RWPE2 (cell line): Measurements from ENCODE around the gene USP37.

Experiments used
- ATAC-seq: fragments of 200-7000 bp; cut with Tn5 transposase; 3 replicates; pipeline ENCODE4 v1.9.1; 2021; ENCODE audit warnings: low read depth
- DNase-seq: peaks from one replicate; pipeline ENCODE4 v3.0.0-alpha.2; 2020; ENCODE audit warnings: low spot score
- H3K27ac ChIP-seq: fragments of 450-650 bp; 2 replicates; pipeline ENCODE4 v1.5.1; 2017; ENCODE audit warnings: mild to moderate bottlenecking; ENCODE audit not compliant: poor library complexity, severe bottlenecking
- H3K27me3 ChIP-seq: fragments of 250-450 bp; sonication (Bioruptor Pico); 2 replicates; pipeline ENCODE4 v1.5.1; 2021; ENCODE audit warnings: mild to moderate bottlenecking, moderate library complexity; ENCODE audit not compliant: insufficient read depth, poor library complexity, severe bottlenecking
- H3K36me3 ChIP-seq: fragments of 250-450 bp; sonication (Bioruptor Pico); 2 replicates; pipeline ENCODE4 v1.5.1; 2020; ENCODE audit warnings: low read depth, mild to moderate bottlenecking, moderate library complexity
- H3K4me1 ChIP-seq: fragments of 250-450 bp; sonication (Bioruptor Pico); 2 replicates; pipeline ENCODE4 v1.5.1; 2021; ENCODE audit warnings: mild to moderate bottlenecking, moderate library complexity; ENCODE audit not compliant: insufficient read depth, poor library complexity, severe bottlenecking
- H3K4me3 ChIP-seq: fragments of 250-450 bp; sonication (Bioruptor Pico); 2 replicates; pipeline ENCODE4 v1.5.1; 2021; ENCODE audit warnings: mild to moderate bottlenecking, moderate library complexity; ENCODE audit not compliant: severe bottlenecking
- H3K9me3 ChIP-seq: fragments of 250-450 bp; sonication (Bioruptor Pico); 2 replicates; pipeline ENCODE4 v1.5.1; 2021; ENCODE audit warnings: mild to moderate bottlenecking, moderate library complexity; ENCODE audit not compliant: severe bottlenecking
- TF ChIP-seq, protein P1 (sequence below): fragments of 450-650 bp; IDR thresholded peaks from one replicate; pipeline ENCODE4 v1.5.1; 2017; ENCODE audit warnings: mild to moderate bottlenecking, moderate library complexity; ENCODE audit not compliant: poor library complexity, severe bottlenecking

USP37 gene

DNA sequence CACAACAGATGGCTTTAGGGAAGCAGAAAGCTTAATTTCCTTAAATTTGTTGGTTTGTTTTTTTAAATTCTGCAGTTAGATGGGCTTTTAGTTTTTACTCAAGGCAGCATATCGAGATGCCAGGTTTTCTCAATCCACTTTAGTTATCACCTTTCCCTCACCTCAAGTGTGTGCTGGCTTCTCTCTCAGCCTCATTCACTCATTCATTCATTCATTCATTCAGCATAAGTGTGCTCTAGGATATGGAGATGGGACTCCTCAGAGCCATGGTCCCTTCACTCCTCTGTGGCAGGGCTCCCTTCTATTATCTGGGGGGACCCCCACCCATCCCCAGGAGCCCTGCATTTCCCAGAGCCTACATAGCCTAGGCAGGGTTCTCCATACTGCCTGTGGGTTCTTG is 130.2 kb downstream of the USP37 start:
- Histone ChIP-seq H3K27me3 (no peaks in the 10 kb centered on the region), H3K4me3 (no peak overlapping the region), H3K4me1 (no peaks in the 10 kb centered on the region), H3K36me3 (no peaks in the 10 kb centered on the region), H3K27ac (no peak overlapping the region), H3K9me3 (no peaks in the 10 kb centered on the region)
- DNase-seq (no peak), ATAC-seq (no peak)
- TF ChIP-seq, protein P1, sequence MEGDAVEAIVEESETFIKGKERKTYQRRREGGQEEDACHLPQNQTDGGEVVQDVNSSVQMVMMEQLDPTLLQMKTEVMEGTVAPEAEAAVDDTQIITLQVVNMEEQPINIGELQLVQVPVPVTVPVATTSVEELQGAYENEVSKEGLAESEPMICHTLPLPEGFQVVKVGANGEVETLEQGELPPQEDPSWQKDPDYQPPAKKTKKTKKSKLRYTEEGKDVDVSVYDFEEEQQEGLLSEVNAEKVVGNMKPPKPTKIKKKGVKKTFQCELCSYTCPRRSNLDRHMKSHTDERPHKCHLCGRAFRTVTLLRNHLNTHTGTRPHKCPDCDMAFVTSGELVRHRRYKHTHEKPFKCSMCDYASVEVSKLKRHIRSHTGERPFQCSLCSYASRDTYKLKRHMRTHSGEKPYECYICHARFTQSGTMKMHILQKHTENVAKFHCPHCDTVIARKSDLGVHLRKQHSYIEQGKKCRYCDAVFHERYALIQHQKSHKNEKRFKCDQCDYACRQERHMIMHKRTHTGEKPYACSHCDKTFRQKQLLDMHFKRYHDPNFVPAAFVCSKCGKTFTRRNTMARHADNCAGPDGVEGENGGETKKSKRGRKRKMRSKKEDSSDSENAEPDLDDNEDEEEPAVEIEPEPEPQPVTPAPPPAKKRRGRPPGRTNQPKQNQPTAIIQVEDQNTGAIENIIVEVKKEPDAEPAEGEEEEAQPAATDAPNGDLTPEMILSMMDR: no peak

DNA sequence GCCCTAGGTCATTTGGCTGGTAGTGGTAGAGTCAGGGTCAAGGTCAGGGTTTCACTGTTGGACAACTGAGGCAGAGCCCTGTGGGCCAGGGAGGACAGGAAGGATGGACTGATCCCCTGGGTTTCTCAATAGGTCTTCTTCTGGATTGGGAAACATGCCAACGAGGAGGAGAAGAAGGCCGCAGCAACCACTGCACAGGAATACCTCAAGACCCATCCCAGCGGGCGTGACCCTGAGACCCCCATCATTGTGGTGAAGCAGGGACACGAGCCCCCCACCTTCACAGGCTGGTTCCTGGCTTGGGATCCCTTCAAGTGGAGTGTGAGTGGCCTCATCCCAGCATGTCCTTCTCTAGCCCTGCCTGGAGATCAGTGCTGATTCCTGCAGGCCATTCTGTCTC is 131.2 kb downstream of the USP37 start:
- TF ChIP-seq, protein P1: no peak
- no peak overlapping the region for H3K4me3 ChIP-seq
- no peaks in the 10 kb centered on the region for H3K9me3 ChIP-seq
- H3K27me3 ChIP-seq: no peaks in the 10 kb centered on the region
- no peaks in the 10 kb centered on the region for H3K4me1 ChIP-seq
- H3K27ac ChIP-seq: no peak overlapping the region
- DNase-seq: no peak
- no peak; the same call in 2 of the 3 replicates for ATAC-seq
- no peaks in the 10 kb centered on the region for H3K36me3 ChIP-seq

DNA sequence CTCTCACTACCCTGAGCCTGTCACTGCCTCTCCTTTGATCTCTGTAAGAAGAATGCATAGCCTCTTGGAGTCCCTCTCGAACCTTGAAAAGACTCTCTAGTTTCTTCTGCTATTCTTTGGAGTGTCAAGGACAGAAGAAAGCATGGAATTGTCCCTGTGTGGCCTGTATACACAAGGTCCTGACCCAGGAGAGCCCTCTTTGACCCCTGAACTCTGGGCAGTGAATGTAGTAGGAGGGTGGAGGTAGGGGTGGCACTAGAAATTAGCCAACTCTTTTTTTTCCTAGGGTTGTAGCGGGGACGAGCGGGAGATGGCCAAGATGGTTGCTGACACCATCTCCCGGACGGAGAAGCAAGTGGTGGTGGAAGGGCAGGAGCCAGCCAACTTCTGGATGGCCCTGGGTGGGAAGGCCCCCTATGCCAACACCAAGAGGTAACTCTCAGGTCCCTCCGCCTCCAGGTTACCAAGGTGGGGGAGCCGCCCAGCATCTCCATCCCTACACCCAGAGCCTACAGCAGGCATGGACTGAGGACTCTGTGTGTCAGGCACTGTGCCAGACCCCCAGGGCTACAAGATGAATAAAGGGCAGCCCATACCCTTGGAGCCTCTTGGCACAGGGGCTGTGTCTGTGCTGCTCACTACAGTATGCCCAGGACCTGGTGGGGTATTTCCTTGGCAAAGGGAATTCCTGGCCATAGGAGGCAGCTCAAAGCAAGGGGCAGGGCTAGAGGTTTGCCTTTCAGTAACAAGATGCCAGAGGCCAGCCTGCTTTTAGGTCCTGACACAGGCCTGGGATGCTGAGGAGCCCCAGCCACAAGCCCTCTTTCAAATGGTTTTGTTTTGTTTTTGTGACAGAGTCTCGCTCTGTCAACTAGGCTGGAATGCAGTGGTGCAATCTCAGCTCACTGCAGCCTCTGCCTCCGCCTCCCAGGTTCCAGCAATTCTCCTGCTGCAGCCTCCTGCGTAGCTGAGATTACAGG is 132.9 kb downstream of the USP37 start:
- TF ChIP-seq, protein P1: no peak

DNA sequence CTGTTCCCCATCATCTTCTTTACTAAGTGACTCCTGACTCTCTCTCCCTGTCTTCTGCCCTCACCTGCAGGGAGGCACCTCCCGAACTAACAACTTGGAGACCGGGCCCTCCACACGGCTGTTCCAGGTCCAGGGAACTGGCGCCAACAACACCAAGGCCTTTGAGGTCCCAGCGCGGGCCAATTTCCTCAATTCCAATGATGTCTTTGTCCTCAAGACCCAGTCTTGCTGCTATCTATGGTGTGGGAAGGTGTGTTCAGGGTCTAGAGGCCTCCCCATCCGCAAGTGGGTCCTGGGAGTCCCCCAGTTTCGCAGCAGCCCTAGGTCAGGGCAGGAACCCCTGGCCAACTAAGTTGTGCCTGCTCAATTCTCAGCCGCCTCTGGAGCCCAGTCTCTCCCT is 133.7 kb downstream of the USP37 start:
- no peak overlapping the region for H3K4me3 ChIP-seq
- H3K9me3 ChIP-seq: no peaks in the 10 kb centered on the region
- ATAC-seq: no peak
- DNase-seq: peak; percentile 17
- no peaks in the 10 kb centered on the region for H3K27me3 ChIP-seq
- H3K4me1 ChIP-seq: no peaks in the 10 kb centered on the region
- H3K36me3 ChIP-seq: no peaks in the 10 kb centered on the region
- TF ChIP-seq, protein P1: no peak
- H3K27ac ChIP-seq: no peak overlapping the region

More for the DNA sequence above, 132.9 kb downstream of the USP37 start:
- Histone ChIP-seq H3K4me3 (no peak overlapping the region), H3K27ac (no peak overlapping the region), H3K9me3 (no peaks in the 10 kb centered on the region), H3K36me3 (no peaks in the 10 kb centered on the region), H3K4me1 (no peaks in the 10 kb centered on the region), H3K27me3 (no peaks in the 10 kb centered on the region)
- DNase-seq (no peak), ATAC-seq (0 out of 3 replicates have a peak, but pooled peaks have one; percentile 11)
